HL-60/S4 treated with phorbol 12-myristate 13-acetate at 8.2 ng/mL for 4 days and 3 days (cell line): ENCODE results near the gene GRIFIN.

Experiments used
- in situ Hi-C: fragments of 300-500 bp; cut with MboI; formaldehyde crosslinking; loops from 2 replicates; pipeline ENCODE4 v1.15.0; 2022; ENCODE audit warnings: low sequenced_read_pairs

The GRIFIN gene

DNA sequence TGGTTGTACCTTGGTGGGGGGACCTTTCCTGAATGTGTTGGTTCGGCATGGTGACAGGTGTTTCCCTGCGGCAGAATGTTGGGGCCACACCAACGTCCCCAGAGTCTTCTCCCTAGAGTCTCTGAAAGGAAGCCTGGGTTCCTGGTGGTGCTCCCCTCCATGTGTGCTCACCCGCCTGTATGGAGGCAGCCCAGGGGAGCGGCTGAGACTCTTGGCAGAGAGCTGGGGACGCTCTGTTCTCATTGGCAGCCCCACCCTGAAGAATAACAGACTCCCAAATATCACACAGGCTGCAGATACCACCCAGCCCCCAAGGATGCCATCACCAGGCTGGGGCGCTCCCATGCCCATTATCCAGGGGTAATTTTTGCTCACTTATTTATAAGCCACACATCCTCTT, 38.0 kb downstream of the GRIFIN start:
- in situ Hi-C loops: no loop called here

DNA sequence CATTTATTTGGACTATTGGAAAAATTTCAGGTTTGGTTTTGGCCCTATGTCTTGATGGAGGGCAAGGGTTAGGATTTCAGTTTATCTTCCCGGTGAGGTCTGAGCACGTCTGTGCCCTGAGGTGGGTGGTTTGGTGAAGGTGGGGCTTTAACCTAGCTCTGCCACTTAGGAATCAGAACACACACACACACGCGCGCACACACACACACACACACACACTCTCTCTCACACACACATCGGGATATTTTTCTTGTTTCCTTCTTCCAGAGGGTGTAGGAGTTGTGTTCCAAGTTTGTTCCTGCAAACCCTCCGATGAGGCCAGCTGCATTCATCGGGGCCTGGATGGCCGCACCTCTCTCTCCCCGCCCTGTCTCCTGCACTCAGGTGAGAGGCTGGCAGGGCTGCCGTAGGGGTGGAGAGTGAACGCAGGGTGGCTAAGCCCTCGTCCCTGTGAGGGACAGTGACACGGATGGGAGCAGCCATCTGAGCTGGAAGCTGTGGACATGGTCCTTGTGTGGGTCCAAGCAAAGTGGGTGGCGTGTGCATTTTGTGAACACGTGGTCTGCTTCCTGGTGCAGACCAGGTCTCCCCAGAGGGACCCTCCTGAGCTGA, 38.6 kb downstream of the GRIFIN start:
- in situ Hi-C loops: no loop called here

GRCh38 chr7:2437136-2437535, 39.1 kb downstream of the GRIFIN start:
- in situ Hi-C loops: no loop called here

DNA sequence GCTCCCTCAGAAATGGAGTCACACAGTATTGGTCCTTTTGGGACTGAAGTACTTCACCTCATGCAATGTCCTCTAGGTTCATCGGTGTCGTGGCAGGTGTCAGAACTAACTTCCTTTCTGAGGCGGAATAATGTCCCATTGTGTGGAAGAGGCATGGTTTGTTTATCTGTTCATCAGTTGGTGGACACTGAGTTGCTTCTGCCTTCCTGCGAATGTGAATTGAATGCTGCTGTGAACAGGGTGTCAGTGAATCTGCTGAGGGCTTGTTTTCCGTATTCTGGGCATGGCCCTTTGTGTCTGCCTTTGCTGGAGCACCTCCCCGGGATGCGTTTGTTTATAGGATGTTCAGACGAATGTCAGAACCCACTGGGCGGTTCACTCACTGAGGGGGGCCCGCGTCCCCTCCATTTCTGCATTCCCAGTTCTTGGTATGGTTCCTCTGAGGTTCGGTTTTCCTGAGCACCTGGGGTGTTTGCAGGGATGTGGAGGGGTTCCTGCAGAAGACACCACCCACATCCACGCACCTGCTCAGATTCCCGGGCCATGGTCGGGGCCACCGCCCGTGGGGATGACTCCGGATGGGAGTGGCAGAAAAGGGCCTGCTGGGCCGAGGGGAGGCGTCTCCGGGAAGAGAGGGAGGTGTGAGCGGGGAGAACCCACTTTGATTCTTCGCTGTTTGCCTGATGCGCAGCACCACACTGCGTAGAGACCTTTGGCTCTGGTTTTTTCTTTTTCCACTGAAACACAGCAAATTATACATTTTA, 39.7 kb downstream of the GRIFIN start:
- in situ Hi-C loops: no loop called here

DNA sequence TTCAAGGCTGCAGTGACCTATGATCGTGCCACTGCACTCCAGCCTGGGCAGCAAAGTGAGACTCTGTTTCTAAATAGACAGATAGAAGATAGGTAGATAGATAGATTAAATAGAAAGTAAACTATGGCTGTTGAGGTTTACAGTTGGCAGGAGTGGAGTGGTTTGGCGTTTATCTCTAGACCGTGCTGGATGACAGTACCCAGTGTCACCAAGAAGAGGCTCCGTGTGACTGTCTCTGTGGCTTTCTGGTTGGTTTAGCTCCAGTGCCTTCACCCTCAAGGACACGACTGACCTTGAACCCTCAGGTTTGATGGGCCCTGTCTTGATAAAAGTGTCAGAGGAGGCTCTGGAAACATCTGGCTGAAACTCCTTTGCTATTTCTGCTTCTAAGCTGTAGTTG, 41.1 kb downstream of the GRIFIN start:
- in situ Hi-C loops: no loop called here

- in situ Hi-C loops: no loop called here
Observed at GRCh38 chr7:2433713-2434550, 42.3 kb downstream of the GRIFIN start.

DNA sequence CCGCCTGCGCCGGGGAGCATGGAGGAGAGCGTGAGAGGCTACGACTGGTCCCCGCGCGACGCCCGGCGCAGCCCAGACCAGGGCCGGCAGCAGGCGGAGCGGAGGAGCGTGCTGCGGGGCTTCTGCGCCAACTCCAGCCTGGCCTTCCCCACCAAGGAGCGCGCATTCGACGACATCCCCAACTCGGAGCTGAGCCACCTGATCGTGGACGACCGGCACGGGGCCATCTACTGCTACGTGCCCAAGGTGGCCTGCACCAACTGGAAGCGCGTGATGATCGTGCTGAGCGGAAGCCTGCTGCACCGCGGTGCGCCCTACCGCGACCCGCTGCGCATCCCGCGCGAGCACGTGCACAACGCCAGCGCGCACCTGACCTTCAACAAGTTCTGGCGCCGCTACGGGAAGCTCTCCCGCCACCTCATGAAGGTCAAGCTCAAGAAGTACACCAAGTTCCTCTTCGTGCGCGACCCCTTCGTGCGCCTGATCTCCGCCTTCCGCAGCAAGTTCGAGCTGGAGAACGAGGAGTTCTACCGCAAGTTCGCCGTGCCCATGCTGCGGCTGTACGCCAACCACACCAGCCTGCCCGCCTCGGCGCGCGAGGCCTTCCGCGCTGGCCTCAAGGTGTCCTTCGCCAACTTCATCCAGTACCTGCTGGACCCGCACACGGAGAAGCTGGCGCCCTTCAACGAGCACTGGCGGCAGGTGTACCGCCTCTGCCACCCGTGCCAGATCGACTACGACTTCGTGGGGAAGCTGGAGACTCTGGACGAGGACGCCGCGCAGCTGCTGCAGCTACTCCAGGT, 43.1 kb downstream of the GRIFIN start:
- in situ Hi-C loops: no loop called here

DNA sequence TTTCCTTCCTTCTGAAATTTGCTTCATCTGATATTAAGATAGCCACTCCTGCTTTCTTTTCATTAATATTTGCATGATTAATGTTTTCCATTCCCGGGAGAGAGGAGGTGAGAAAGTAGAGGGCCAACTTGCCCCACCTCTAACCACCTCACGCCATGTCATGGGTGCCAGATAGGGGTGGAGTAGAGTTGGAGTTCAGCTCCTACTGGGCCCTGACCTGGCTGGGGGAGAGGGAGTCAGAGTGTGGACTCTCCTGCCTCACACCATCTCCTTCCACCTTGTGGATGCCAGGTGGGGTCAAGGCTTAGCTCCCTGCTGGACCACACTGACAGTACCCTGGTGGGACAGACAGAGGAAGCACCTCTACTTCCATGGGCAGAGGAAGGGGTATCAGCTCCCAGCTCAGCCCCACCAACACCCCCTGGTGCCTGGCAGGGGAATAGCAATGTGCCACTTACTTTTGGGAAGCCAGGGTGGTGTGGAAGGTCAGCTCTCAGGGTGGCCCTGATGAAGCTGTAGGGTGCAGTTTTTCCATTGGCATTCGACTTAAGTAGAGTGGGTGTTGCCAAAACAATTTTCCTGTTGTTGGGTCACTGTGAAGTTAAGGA, 44.8 kb downstream of the GRIFIN start:
- in situ Hi-C loops: no loop called here

DNA sequence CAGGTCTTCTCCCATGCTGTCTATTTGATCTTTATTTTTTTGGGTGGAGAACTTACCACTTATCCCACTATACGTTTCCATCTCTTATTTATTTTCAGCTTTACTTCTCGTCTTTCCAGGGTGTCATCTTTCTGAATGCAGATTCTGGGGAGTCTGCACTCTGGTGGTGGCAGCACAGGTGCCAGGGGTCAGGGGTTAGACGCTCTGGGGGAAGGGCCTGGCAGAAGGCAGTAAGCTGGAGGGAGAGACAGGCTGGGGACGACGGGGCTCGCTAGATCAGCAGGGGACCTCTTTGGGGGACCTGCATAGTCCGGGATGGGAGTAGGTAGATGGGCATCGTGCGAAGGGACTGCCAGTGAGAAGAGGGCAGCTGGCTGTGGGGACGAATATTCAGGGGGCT, 50.4 kb downstream of the GRIFIN start:
- in situ Hi-C loops: no loop called here
